Measurements from ENCODE around the gene CLIP2. TPM values are rescaled to one million over a fixed set of nuclear protein-coding genes. Genes with fewer than 3 reads are reported as not detected.
"Not testable (repeated sequence)": the region's sequence is repeated elsewhere in the genome, so short reads cannot be mapped to it uniquely, and the experiment has no call there.

The CLIP2 gene
- total and polyA plus RNA-seq, 7 donors = 20.7 to 56.4 (median 23.4) TPM

- intact Hi-C loops (cut with DNase I) = no loop called here
- TF ChIP-seq POLR2AphosphoS5 (IDR thresholded peaks at IDR 0.05) (no peak), POLR2A (IDR thresholded peaks at IDR 0.05) (no peak), EP300 (IDR thresholded peaks at IDR 0.05) (no peak)
- TF ChIP-seq, protein P1, sequence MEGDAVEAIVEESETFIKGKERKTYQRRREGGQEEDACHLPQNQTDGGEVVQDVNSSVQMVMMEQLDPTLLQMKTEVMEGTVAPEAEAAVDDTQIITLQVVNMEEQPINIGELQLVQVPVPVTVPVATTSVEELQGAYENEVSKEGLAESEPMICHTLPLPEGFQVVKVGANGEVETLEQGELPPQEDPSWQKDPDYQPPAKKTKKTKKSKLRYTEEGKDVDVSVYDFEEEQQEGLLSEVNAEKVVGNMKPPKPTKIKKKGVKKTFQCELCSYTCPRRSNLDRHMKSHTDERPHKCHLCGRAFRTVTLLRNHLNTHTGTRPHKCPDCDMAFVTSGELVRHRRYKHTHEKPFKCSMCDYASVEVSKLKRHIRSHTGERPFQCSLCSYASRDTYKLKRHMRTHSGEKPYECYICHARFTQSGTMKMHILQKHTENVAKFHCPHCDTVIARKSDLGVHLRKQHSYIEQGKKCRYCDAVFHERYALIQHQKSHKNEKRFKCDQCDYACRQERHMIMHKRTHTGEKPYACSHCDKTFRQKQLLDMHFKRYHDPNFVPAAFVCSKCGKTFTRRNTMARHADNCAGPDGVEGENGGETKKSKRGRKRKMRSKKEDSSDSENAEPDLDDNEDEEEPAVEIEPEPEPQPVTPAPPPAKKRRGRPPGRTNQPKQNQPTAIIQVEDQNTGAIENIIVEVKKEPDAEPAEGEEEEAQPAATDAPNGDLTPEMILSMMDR (IDR thresholded peaks at IDR 0.05) = no peak
- Histone ChIP-seq H3K27ac (no peak overlapping the region), H3K9me3 (no peaks in the 10 kb centered on the region), H3K36me3 (peaks cover 0 to 8% (median 2%) of the 10 kb centered on the region in 4 donors), H3K27me3 (no peaks in the 10 kb centered on the region), H3K4me1 (no peaks in the 10 kb centered on the region), H3K4me3 (no peak overlapping the region)
- no peak for DNase-seq
- 47 to 71% methylated on average over 7 of the region's 7 CpGs for WGBS, 2 donors
Observed at GRCh38 chr7:74409571-74409970, 120.4 kb downstream of the CLIP2 start.

GRCh38 chr7:74410772-74411171 lies 121.6 kb downstream of the CLIP2 start:
- H3K27me3 ChIP-seq = no peaks in the 10 kb centered on the region
- no peak overlapping the region for H3K4me3 ChIP-seq
- H3K9me3 ChIP-seq = no peaks in the 10 kb centered on the region
- H3K27ac ChIP-seq = no peak overlapping the region
- intact Hi-C loops (cut with DNase I) = no loop called here
- no peaks in the 10 kb centered on the region for H3K36me3 ChIP-seq
- no peaks in the 10 kb centered on the region for H3K4me1 ChIP-seq
- no peak for DNase-seq
- WGBS, 2 donors = 48 to 72% methylated on average over 2 of the region's 2 CpGs
- TF ChIP-seq, protein P1 (IDR thresholded peaks at IDR 0.05) = no peak
- no peak for TF ChIP-seq EP300 (IDR thresholded peaks at IDR 0.05)
- TF ChIP-seq POLR2AphosphoS5 (IDR thresholded peaks at IDR 0.05) = no peak
- no peak for TF ChIP-seq POLR2A (IDR thresholded peaks at IDR 0.05)

- intact Hi-C loops (cut with DNase I); H3K27me3 ChIP-seq; H3K4me1 ChIP-seq; H3K9me3 ChIP-seq; H3K36me3 ChIP-seq; DNase-seq; H3K27ac ChIP-seq; H3K4me3 ChIP-seq: not testable (repeated sequence)
- WGBS, 2 donors = 65 to 78% methylated on average over 5 of the region's 5 CpGs
Observed at GRCh38 chr7:74411571-74411970, 122.4 kb downstream of the CLIP2 start.

GRCh38 chr7:74412056-74412455 lies 122.8 kb downstream of the CLIP2 start:
- intact Hi-C loops (cut with DNase I) = no loop called here
- no peak for DNase-seq
- Histone ChIP-seq H3K4me3 (no peak overlapping the region), H3K36me3 (no peaks in the 10 kb centered on the region), H3K4me1 (peaks cover 0 to under 1% (median 0%) of the 10 kb centered on the region in 4 donors), H3K9me3 (no peaks in the 10 kb centered on the region), H3K27me3 (no peaks in the 10 kb centered on the region), H3K27ac (no peak overlapping the region)
- no peak for TF ChIP-seq POLR2A (IDR thresholded peaks at IDR 0.05)
- TF ChIP-seq EP300 (IDR thresholded peaks at IDR 0.05) = no peak
- TF ChIP-seq POLR2AphosphoS5 (IDR thresholded peaks at IDR 0.05) = no peak
- TF ChIP-seq, protein P1 (IDR thresholded peaks at IDR 0.05) = no peak
- WGBS, 2 donors = 23 to 45% methylated on average over 4 of the region's 4 CpGs

GRCh38 chr7:74412603-74413002 lies 123.4 kb downstream of the CLIP2 start:
- Histone ChIP-seq H3K4me1 (peaks cover 0 to 6% (median 5%) of the 10 kb centered on the region in 4 donors), H3K27ac (no peak overlapping the region), H3K4me3 (no peak overlapping the region), H3K36me3 (no peaks in the 10 kb centered on the region), H3K27me3 (no peaks in the 10 kb centered on the region), H3K9me3 (no peaks in the 10 kb centered on the region)
- intact Hi-C loops (cut with DNase I) = no loop called here
- DNase-seq = no peak
- TF ChIP-seq POLR2A (IDR thresholded peaks at IDR 0.05) (no peak), POLR2AphosphoS5 (IDR thresholded peaks at IDR 0.05) (no peak), EP300 (IDR thresholded peaks at IDR 0.05) (no peak)
- TF ChIP-seq, protein P1 (IDR thresholded peaks at IDR 0.05) = no peak
- WGBS, 2 donors = 84 to 93% methylated on average over 3 of the region's 3 CpGs

DNA sequence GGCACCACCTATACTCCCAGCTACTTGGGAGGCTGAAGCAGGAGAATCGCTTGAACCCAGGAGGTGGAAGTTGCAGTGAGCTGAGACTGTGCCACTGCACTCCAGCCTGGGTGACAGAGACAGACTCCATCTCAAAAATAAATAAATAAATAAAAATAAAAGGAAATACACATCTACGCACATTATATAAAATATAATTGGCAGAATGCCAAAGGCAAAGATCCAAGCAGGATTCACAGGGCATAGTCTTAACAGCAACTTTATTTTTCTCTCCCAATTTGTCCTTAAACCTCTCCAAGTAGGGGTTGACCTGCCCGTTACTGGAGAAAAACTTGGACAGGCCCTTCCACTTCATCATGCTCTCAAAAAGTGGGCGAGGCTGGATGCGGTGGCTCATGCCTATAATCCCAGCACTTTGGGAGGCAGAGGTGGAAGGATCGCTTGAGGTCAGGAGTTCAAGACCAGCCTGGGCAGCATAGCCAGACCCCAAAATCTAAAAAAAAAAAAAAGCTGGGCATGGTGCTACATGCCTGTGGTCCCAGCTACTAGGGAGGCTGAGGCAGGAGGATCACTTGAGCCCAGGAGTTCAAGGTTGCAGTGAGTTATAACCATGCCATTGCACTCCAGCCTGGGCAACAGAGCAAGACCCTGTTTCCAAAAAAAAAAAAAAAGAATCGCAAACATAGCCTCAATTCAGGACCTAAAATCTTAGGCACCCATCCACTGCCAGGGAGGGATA lies 125.6 kb downstream of the CLIP2 start:
- H3K36me3 ChIP-seq; H3K9me3 ChIP-seq; H3K27me3 ChIP-seq; H3K4me1 ChIP-seq; intact Hi-C loops (cut with DNase I); H3K27ac ChIP-seq; H3K4me3 ChIP-seq; DNase-seq: not testable (repeated sequence)
- no CpG with 5 or more reads among the region's 7 CpGs for WGBS, 2 donors

All from sigmoid colon (tissue), 7 donors.